Stomach (tissue), 4 donors: ENCODE results near the gene ERMAP.

Experiments used
- CTCF ChIP-seq, 7 experiments: fragments of 450-650 bp in 4 of 7; fragments of 200-600 bp in 3 of 7; sonication (generic) in 3 of 7; IDR thresholded peaks; one replicate each; pipeline ENCODE4 v1.5.1; 2016 to 2019; ENCODE audit warnings: antibody characterized with exemption in 7 of 7, control low read depth in 2 of 7, mild to moderate bottlenecking in 1 of 7
- EP300 ChIP-seq: sonication (generic); formaldehyde crosslinking; IDR thresholded peaks from one replicate; pipeline ENCODE4 v1.6.1; 2017; ENCODE audit warnings: antibody characterized with exemption
- POLR2AphosphoS5 ChIP-seq, 3 donors: sonication (generic); formaldehyde crosslinking; IDR thresholded peaks; one replicate each; pipeline ENCODE4 v1.6.1; 2016; ENCODE audit warnings: antibody characterized with exemption in 3 of 3

GRCh38 chr1:42880384-42880783, 63.5 kb downstream of the ERMAP start:
- TF ChIP-seq POLR2AphosphoS5 (IDR thresholded peaks at IDR 0.05): no peak
- no peak for TF ChIP-seq CTCF (IDR thresholded peaks at IDR 0.05)
- no peak for TF ChIP-seq EP300
